ENCODE results near the gene TTC33. TPM values are rescaled to one million over a fixed set of nuclear protein-coding genes. Genes with fewer than 3 reads are reported as not detected.

TTC33 gene
- total RNA-seq, 3 donors from 2014 or later (not counting 1 experiment from before 2014, with no cell fraction given) = 7.3 to 11.4 (median 10.0) TPM

DNA sequence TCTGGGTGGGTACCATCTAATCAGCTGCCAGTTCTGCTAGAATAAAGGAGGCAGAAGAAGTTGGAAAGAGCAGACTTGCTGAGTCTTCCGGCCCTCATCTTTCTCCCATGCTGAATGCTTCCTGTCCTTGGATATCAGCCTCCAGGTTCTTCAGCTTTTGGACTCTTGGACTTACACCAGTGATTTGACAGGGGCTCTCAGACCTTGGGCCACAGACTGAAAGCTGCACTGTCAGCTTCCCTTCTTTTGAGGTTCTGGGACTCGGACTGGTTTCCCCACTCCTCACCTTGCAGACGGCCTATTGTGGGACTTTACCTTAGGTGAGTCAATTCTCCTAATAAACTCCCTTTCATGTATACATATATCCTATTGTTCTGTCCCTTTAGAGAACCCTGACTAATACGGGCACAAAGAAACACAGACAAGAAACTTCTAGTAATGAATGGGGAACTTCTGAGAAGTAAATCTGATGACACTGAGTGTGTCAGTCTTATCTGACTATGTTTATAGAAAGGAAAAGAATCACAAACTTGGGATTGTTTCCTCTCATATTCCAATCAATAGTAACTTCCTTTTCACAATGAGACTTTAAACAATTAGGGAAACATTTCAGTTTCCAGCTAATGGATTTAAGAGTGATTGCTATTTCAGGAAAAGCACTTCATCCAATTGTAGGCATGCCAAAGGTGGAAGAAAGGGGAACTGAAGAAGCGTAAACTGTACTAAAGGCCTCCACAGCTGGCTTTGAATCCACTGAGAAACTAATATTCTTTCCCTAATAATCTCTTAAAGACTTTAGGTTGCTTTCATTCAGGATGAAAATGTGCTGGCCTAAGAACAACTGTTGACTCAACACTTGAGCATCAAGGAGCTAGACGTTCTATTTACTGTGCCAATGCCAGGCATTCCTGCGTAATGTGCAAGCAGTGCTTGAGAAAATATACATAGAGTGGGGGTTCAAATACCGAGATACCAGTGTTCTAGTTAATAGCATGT is 204.0 kb downstream of the TTC33 start:
- Mint-ChIP-seq H3K9me3 (no peaks in the 10 kb centered on the region), H3K27ac (no peak overlapping the region), H3K27me3 (ENCODE audit: low read depth in 2 of 2) (peaks cover 0 to 3% of the 10 kb centered on the region in 2 donors), H3K36me3 (no peaks in the 10 kb centered on the region), H3K4me3 (no peak overlapping the region), H3K4me1 (peaks cover 0 to 9% of the 10 kb centered on the region in 2 donors)
- H3K4me1 ChIP-seq (ENCODE audit: control insufficient read depth, insufficient read depth, low read length) = no peaks in the 10 kb centered on the region
- TF ChIP-seq, protein P1, sequence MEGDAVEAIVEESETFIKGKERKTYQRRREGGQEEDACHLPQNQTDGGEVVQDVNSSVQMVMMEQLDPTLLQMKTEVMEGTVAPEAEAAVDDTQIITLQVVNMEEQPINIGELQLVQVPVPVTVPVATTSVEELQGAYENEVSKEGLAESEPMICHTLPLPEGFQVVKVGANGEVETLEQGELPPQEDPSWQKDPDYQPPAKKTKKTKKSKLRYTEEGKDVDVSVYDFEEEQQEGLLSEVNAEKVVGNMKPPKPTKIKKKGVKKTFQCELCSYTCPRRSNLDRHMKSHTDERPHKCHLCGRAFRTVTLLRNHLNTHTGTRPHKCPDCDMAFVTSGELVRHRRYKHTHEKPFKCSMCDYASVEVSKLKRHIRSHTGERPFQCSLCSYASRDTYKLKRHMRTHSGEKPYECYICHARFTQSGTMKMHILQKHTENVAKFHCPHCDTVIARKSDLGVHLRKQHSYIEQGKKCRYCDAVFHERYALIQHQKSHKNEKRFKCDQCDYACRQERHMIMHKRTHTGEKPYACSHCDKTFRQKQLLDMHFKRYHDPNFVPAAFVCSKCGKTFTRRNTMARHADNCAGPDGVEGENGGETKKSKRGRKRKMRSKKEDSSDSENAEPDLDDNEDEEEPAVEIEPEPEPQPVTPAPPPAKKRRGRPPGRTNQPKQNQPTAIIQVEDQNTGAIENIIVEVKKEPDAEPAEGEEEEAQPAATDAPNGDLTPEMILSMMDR (IDR thresholded peaks at IDR 0.05) = no peak
- H3K9me3 ChIP-seq (ENCODE audit: control insufficient read depth, insufficient read depth, low read length) = no peaks in the 10 kb centered on the region
- DNase-seq (no peak), ATAC-seq (no peak)
- no peaks in the 10 kb centered on the region for H3K27me3 ChIP-seq (ENCODE audit: control insufficient read depth, insufficient read depth, low read length)
- H3K27ac ChIP-seq (ENCODE audit: low read length) = no peak overlapping the region
- 91% methylated on average over 7 of the region's 8 CpGs for WGBS (ENCODE audit: insufficient coverage)
- H3K4me3 ChIP-seq (ENCODE audit: low read length) = no peak overlapping the region
- intact Hi-C loops (cut with micrococcal nuclease) = no loop called here
- H3K36me3 ChIP-seq (ENCODE audit: control insufficient read depth, insufficient read depth, low read length) = no peaks in the 10 kb centered on the region

DNA sequence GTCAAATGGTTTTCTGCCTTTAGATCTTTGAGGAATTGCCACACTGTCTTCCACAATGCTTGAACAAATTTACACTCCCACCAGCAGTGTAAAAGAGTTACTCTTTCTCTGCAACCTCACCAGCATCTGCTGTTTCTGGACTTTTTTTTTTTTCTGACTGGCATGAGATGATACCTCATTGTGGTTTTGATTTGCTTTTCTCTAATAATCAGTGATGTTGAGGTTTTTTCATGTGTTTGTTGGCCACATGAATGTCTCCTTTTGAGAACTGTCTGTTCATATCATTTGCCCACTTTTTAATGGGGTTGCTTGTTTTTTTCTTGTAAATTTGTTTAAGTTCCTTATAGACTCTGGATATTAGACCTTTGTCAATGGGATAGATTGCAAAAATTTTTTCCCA is 205.3 kb downstream of the TTC33 start:
- Histone ChIP-seq H3K9me3 (ENCODE audit: control insufficient read depth, insufficient read depth, low read length) (no peaks in the 10 kb centered on the region), H3K36me3 (ENCODE audit: control insufficient read depth, insufficient read depth, low read length) (no peaks in the 10 kb centered on the region), H3K27ac (ENCODE audit: low read length) (no peak overlapping the region), H3K4me3 (ENCODE audit: low read length) (no peak overlapping the region), H3K4me1 (ENCODE audit: control insufficient read depth, insufficient read depth, low read length) (no peaks in the 10 kb centered on the region), H3K27me3 (ENCODE audit: control insufficient read depth, insufficient read depth, low read length) (no peaks in the 10 kb centered on the region)
- Mint-ChIP-seq H3K4me1 (peaks cover 0 to 5% of the 10 kb centered on the region in 2 donors), H3K4me3 (no peak overlapping the region), H3K9me3 (no peaks in the 10 kb centered on the region), H3K36me3 (no peaks in the 10 kb centered on the region), H3K27ac (no peak overlapping the region), H3K27me3 (ENCODE audit: low read depth in 2 of 2) (peaks cover 0 to 3% of the 10 kb centered on the region in 2 donors)
- TF ChIP-seq, protein P1 (IDR thresholded peaks at IDR 0.05) = no peak
- ATAC-seq (no peak), DNase-seq (no peak)
- intact Hi-C loops (cut with micrococcal nuclease) = no loop called here

DNA sequence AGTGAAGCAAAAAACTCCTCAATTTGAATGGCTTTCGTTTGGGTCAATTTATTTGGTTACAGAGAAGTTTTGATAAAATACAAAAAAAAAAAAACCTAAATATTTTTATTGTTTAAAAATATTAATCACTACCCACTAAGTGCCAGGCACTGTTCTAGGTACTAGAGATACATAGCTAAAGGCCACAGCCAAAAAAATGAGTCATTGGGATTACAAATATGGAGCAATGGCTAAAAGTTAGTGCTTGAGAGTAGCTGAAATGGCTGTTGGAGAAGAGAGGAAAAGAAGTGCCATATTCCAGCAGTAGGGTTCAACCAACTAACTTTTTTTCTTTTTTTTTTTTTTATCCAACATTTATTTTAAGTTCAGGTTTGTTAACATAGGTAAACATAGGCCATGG is 206.1 kb downstream of the TTC33 start:
- Mint-ChIP-seq H3K36me3 (no peaks in the 10 kb centered on the region), H3K9me3 (no peaks in the 10 kb centered on the region), H3K27me3 (ENCODE audit: low read depth in 2 of 2) (peaks cover 0 to 3% of the 10 kb centered on the region in 2 donors), H3K4me1 (peaks cover 0 to 5% of the 10 kb centered on the region in 2 donors), H3K4me3 (no peak overlapping the region), H3K27ac (no peak overlapping the region)
- intact Hi-C loops (cut with micrococcal nuclease) = no loop called here
- H3K27ac ChIP-seq (ENCODE audit: low read length) = no peak overlapping the region
- H3K27me3 ChIP-seq (ENCODE audit: control insufficient read depth, insufficient read depth, low read length) = no peaks in the 10 kb centered on the region
- no peaks in the 10 kb centered on the region for H3K36me3 ChIP-seq (ENCODE audit: control insufficient read depth, insufficient read depth, low read length)
- DNase-seq (no peak), ATAC-seq (no peak)
- no peaks in the 10 kb centered on the region for H3K9me3 ChIP-seq (ENCODE audit: control insufficient read depth, insufficient read depth, low read length)
- no CpG with 5 or more reads among the region's 1 CpG for WGBS (ENCODE audit: insufficient coverage)
- no peak overlapping the region for H3K4me3 ChIP-seq (ENCODE audit: low read length)
- TF ChIP-seq, protein P1 (IDR thresholded peaks at IDR 0.05) = no peak
- no peaks in the 10 kb centered on the region for H3K4me1 ChIP-seq (ENCODE audit: control insufficient read depth, insufficient read depth, low read length)
